Measurements from ENCODE around the gene ZNF100.
"Not testable (repeated sequence)": the region's sequence is repeated elsewhere in the genome, so short reads cannot be mapped to it uniquely, and the experiment has no call there.

ZNF100 gene

GRCh38 chr19:21704320-21704719 is 63.1 kb downstream of the ZNF100 start:
- no peak for DNase-seq (ENCODE audit: low read depth in 2 of 2)

DNA sequence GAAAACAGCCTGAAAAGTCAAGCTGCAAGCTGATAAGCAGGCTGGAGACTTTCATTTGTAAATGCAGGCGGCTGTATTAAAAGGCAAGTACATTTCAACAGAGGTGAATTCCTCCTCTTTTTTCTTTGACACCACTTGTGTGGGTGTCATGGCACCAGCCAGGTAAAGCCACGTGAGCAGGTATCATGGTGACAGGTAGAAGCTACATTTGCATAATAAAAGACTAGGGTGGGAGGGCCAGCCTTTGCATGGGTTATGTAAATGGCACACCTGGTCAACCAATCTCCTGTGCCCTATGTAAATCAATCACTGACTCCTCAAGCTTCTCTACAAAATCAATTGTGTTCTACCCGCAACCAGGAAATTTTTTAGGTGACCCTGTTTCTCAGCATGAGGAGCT is 68.2 kb downstream of the ZNF100 start:
- DNase-seq (ENCODE audit: low read depth in 2 of 2) = no peak

DNA sequence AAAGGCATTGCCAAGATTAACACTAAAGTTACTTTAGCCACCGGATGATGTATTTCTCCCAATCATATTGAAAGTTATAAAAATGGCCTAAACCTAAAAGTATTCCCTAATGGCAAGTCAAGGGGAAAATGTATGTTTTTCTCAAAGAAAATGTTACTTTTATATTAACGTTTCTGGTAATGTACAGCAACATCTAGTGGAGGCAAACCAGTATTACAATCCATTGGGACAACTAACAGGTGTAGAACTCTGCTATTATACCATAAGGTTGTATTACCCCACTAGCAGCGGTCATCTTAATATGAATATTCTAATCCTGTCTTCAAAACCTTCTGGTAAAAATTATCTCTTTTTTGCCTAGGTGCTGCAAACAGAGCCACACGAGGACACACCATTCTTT is 69.2 kb downstream of the ZNF100 start:
- no peak for DNase-seq (ENCODE audit: low read depth in 2 of 2)

DNA sequence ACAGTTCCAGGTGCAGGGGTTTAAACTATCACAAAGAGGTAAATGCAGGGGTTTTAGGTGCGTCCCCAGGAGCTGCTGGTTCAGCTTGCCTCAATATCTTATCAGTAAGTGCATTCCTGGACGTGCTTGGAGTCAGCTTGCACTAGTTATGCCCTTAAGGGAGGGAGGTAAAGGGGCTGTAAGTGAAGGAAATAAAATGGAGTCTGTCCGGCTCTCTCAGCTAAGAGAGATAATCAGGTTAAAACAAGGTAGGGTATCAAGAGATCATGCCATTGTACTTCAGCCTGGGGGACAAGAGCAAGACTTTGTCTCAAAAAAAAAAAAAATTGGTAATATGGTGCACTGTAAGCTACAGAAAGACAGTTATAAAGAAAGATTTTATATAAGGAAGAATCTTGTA is 69.7 kb downstream of the ZNF100 start:
- no peak for DNase-seq (ENCODE audit: low read depth in 2 of 2)

DNA sequence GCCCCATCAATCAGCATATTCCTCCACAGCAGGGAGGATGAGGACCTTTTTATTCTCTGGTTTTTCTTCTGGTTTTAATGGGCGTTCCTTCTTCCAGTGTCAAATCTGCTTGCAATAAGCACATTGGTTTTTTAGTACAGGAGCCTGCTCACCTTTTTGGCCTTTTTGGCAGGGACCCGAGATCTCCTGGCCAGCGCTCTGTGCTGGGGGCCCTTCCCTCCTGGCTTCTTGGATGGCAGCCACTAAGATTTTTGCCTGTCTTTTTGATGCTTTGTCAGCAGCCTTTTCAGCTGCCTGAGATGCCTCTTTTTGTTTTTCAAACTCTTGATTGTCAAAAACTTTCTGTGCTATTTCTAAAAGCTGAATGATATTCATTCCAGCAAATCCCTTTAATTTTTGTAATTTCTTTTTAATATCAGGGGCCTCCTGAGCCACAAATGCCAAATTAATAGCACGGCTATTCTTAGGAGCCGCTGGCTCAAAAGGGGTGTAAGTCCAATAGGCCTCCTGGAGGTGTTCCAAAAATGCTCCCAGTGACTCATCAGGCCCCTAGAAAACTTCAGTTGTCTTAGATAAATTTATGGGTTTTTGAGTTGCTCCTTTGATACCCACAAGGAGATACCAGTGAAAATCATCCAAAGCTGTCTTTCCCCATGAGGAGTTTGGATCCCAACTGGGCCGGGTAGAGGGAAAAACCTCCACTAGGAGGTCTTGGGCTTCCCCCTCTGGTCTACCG is 73.0 kb downstream of the ZNF100 start:
- DNase-seq (ENCODE audit: low read depth in 2 of 2) = no peak

- DNase-seq (ENCODE audit: low read depth in 2 of 2) = no peak
Observed at GRCh38 chr19:21693399-21693798, 74.0 kb downstream of the ZNF100 start.

DNA sequence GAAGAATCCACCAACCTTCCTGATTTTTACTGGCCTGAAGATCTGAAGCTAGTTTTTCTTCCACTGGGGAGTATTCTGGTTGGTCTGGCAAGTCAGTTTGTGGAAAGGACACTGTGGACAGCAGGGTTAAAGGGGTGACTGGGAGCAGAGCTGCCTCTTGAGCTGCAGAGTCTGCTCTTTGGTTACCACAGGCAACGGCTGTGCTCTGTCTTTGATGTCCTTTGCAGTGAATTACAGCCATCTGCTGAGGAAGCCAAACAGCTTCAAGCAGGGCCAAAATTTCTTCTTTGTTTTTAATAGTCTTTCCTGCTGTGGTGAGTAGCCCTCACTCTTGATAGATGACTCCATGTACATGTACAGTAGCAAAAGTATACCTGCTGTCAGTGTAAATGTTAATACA is 75.7 kb downstream of the ZNF100 start:
- DNase-seq (ENCODE audit: low read depth in 2 of 2) = no peak

GRCh38 chr19:21688464-21688863 is 78.9 kb downstream of the ZNF100 start:
- no peak for DNase-seq (ENCODE audit: low read depth in 2 of 2)

DNA sequence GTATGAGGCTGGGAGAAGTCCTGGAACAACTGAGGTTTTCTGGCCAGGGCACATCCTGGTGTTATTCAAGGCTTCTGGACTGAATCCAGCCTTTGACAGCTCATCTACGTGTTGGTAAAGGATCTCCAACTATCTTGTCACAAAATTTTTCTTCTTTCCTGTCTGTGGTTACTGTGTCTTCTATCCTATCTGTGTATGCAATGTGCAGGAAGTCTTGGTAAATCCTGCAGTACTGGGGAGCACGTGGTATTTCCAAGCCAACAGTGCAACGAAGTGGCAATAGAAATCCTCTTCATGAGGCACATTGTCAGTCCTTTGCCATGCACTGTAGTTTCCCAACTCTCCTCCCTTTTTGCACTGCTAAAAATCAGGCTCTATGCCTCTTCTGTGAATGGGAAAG is 86.7 kb downstream of the ZNF100 start:
- DNase-seq (ENCODE audit: low read depth in 2 of 2) = no peak

DNA sequence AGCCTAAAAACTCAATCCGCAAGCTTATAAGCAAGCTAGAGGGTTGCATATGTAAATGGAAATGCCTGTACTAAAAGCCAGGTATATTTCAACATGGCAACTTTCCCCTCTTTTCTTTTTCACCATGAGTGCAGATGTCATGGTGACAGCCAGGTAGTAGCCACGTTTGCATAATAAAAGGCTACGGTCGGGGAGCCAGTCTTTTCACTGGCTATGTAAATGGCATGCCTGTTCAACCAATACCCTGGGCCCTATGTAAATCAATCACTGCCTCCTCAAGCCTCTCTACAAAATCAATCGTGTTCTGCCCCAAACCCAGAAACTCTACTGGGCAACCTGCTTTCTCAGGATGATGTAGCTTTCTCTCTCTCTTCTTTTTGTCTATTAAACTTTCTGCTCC is 87.4 kb downstream of the ZNF100 start:
- no peak for DNase-seq (ENCODE audit: low read depth in 2 of 2)

DNA sequence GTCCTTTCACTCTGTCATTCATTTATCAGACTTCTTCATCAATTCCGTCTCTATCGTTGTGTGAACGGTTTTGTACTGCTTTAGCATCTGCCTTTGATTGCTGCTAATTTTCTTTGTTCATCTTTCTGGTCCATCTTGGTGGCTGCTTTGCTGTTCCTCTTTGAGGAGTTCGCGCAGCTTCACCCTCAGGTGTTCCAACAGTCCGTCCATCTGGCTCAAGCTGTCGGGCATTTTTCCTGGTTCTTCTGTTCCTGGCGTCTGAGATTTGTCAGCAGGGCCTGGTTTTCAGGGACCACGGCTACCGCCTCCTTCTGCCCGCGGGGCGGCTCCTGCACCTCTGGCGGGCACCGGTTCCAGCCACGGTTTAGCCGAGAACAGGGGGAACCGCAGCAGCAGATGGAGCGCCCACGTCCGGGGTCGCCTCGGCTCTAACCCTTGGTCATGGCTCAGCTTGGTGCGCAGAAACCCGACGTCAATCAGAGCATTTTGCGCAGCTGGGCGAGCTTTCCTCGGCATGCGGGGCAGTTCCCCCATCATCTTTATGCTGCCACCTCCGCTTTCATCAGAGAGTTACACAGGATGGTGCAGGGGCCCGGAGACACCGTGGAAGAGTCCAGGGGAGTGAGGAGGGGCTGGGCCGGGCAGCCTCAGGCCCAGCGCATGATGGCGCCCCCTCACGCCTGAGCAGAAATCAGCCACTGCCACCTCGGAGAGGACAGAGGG is 89.5 kb downstream of the ZNF100 start:
- DNase-seq (ENCODE audit: low read depth in 2 of 2) = peak in 1 of 2 experiments; percentile 1

GRCh38 chr19:21674454-21674853 is 92.9 kb downstream of the ZNF100 start:
- no peak for DNase-seq (ENCODE audit: low read depth in 2 of 2)

GRCh38 chr19:21673479-21673878 is 93.9 kb downstream of the ZNF100 start:
- not testable (repeated sequence) for DNase-seq (ENCODE audit: low read depth in 2 of 2)

Measured in stimulated activated CD4-positive, alpha-beta T cell treated with anti-CD3 and anti-CD28 coated beads, Interleukin-12 subunit alpha, Interleukin-12 subunit beta, amount 100 ng/mL, for 24 hours (primary cell).